ENCODE measurements around the gene MYOM1. TPM values are rescaled to one million over a fixed set of nuclear protein-coding genes. Genes with fewer than 3 reads are reported as not detected.
"Not testable (repeated sequence)": the region's sequence is repeated elsewhere in the genome, so short reads cannot be mapped to it uniquely, and the experiment has no call there.

Gene MYOM1
- total RNA-seq, 1 donor from 2014 or later, result 661 TPM

- Histone ChIP-seq H3K27me3 (ENCODE audit: control insufficient read depth in 3 of 3, insufficient read depth in 3 of 3, low read length in 3 of 3) (no peaks in the 10 kb centered on the region), H3K9ac (ENCODE audit: low read depth in 1 of 3, low read length in 3 of 3) (no peak overlapping the region), H3K36me3 (ENCODE audit: control insufficient read depth in 3 of 3, insufficient read depth in 3 of 3, low read length in 3 of 3) (peaks cover 22 to 38% (median 37%) of the 10 kb centered on the region in 3 donors), H3K9me3 (ENCODE audit: control insufficient read depth in 3 of 3, low read length in 3 of 3) (no peaks in the 10 kb centered on the region), H3K4me1 (ENCODE audit: control insufficient read depth in 3 of 3, insufficient read depth in 3 of 3, low read length in 3 of 3) (peaks cover 0 to 7% (median 4%) of the 10 kb centered on the region in 3 donors), H3K4me3 (ENCODE audit: low read length in 3 of 3) (no peak overlapping the region), H3K27ac (ENCODE audit: low read depth, low read length) (no peak overlapping the region)
Measured at GRCh38 chr18:3067165-3067661, 152.6 kb downstream of the MYOM1 start.

- no peak overlapping the region for H3K27ac ChIP-seq (ENCODE audit: low read depth, low read length)
- no peak overlapping the region for H3K4me3 ChIP-seq (ENCODE audit: low read length in 3 of 3)
- peaks cover 0 to 7% (median 4%) of the 10 kb centered on the region in 3 donors for H3K4me1 ChIP-seq (ENCODE audit: control insufficient read depth in 3 of 3, insufficient read depth in 3 of 3, low read length in 3 of 3)
- no peaks in the 10 kb centered on the region for H3K9me3 ChIP-seq (ENCODE audit: control insufficient read depth in 3 of 3, low read length in 3 of 3)
- peaks cover 18 to 35% (median 34%) of the 10 kb centered on the region in 3 donors for H3K36me3 ChIP-seq (ENCODE audit: control insufficient read depth in 3 of 3, insufficient read depth in 3 of 3, low read length in 3 of 3)
- H3K9ac ChIP-seq (ENCODE audit: low read depth in 1 of 3, low read length in 3 of 3), result no peak overlapping the region
- H3K27me3 ChIP-seq (ENCODE audit: control insufficient read depth in 3 of 3, insufficient read depth in 3 of 3, low read length in 3 of 3), result no peaks in the 10 kb centered on the region
Measured at GRCh38 chr18:3066341-3067110, 153.2 kb downstream of the MYOM1 start.

GRCh38 chr18:3063766-3064165 lies 156.0 kb downstream of the MYOM1 start:
- H3K9me3 ChIP-seq (ENCODE audit: control insufficient read depth in 3 of 3, low read length in 3 of 3); H3K27me3 ChIP-seq (ENCODE audit: control insufficient read depth in 3 of 3, insufficient read depth in 3 of 3, low read length in 3 of 3): not testable (repeated sequence)

GRCh38 chr18:3062798-3063680 lies 156.7 kb downstream of the MYOM1 start:
- peaks cover 12 to 22% (median 21%) of the 10 kb centered on the region in 3 donors for H3K36me3 ChIP-seq (ENCODE audit: control insufficient read depth in 3 of 3, insufficient read depth in 3 of 3, low read length in 3 of 3)
- H3K27me3 ChIP-seq (ENCODE audit: control insufficient read depth in 3 of 3, insufficient read depth in 3 of 3, low read length in 3 of 3), result no peaks in the 10 kb centered on the region
- peak overlapping the region in 1 of 3 donors; percentile 41 for H3K4me3 ChIP-seq (ENCODE audit: low read length in 3 of 3)
- H3K27ac ChIP-seq (ENCODE audit: low read depth, low read length), result no peak overlapping the region
- H3K9ac ChIP-seq (ENCODE audit: low read depth in 1 of 3, low read length in 3 of 3), result peak overlapping the region in 1 of 3 donors; percentile 25
- H3K4me1 ChIP-seq (ENCODE audit: control insufficient read depth in 3 of 3, insufficient read depth in 3 of 3, low read length in 3 of 3), result peaks cover 0 to 7% (median 4%) of the 10 kb centered on the region in 3 donors
- H3K9me3 ChIP-seq (ENCODE audit: control insufficient read depth in 3 of 3, low read length in 3 of 3), result no peaks in the 10 kb centered on the region

More at GRCh38 chr18:3063766-3064165, 156.0 kb downstream of the MYOM1 start:
- peaks cover 12 to 22% (median 21%) of the 10 kb centered on the region in 3 donors for H3K36me3 ChIP-seq (ENCODE audit: control insufficient read depth in 3 of 3, insufficient read depth in 3 of 3, low read length in 3 of 3)
- not testable (repeated sequence) for H3K27ac ChIP-seq (ENCODE audit: low read depth, low read length); H3K4me1 ChIP-seq (ENCODE audit: control insufficient read depth in 3 of 3, insufficient read depth in 3 of 3, low read length in 3 of 3); H3K4me3 ChIP-seq (ENCODE audit: low read length in 3 of 3); H3K9ac ChIP-seq (ENCODE audit: low read depth in 1 of 3, low read length in 3 of 3)

- Histone ChIP-seq H3K36me3 (ENCODE audit: control insufficient read depth in 3 of 3, insufficient read depth in 3 of 3, low read length in 3 of 3) (peaks cover 6 to 10% (median 8%) of the 10 kb centered on the region in 3 donors), H3K27me3 (ENCODE audit: control insufficient read depth in 3 of 3, insufficient read depth in 3 of 3, low read length in 3 of 3) (no peaks in the 10 kb centered on the region), H3K4me3 (ENCODE audit: low read length in 3 of 3) (no peak overlapping the region), H3K27ac (ENCODE audit: low read depth, low read length) (peak overlapping the region; percentile 16), H3K9me3 (ENCODE audit: control insufficient read depth in 3 of 3, low read length in 3 of 3) (no peaks in the 10 kb centered on the region), H3K9ac (ENCODE audit: low read depth in 1 of 3, low read length in 3 of 3) (no peak overlapping the region), H3K4me1 (ENCODE audit: control insufficient read depth in 3 of 3, insufficient read depth in 3 of 3, low read length in 3 of 3) (peaks cover 0 to 7% (median 4%) of the 10 kb centered on the region in 3 donors)
Measured at GRCh38 chr18:3061581-3062312, 158.0 kb downstream of the MYOM1 start.

- Histone ChIP-seq H3K4me1 (ENCODE audit: control insufficient read depth in 3 of 3, insufficient read depth in 3 of 3, low read length in 3 of 3) (peaks cover 0 to 7% (median 4%) of the 10 kb centered on the region in 3 donors), H3K9me3 (ENCODE audit: control insufficient read depth in 3 of 3, low read length in 3 of 3) (no peaks in the 10 kb centered on the region), H3K27ac (ENCODE audit: low read depth, low read length) (peak overlapping the region; percentile 16), H3K27me3 (ENCODE audit: control insufficient read depth in 3 of 3, insufficient read depth in 3 of 3, low read length in 3 of 3) (no peaks in the 10 kb centered on the region), H3K4me3 (ENCODE audit: low read length in 3 of 3) (no peak overlapping the region), H3K36me3 (ENCODE audit: control insufficient read depth in 3 of 3, insufficient read depth in 3 of 3, low read length in 3 of 3) (peaks cover 0 to 4% (median 0%) of the 10 kb centered on the region in 3 donors), H3K9ac (ENCODE audit: low read depth in 1 of 3, low read length in 3 of 3) (no peak overlapping the region)
Measured at GRCh38 chr18:3060667-3061580, 158.8 kb downstream of the MYOM1 start.

GRCh38 chr18:3059272-3059671 lies 160.5 kb downstream of the MYOM1 start:
- H3K4me3 ChIP-seq (ENCODE audit: low read length in 3 of 3), result no peak overlapping the region
- H3K9ac ChIP-seq (ENCODE audit: low read depth in 1 of 3, low read length in 3 of 3), result no peak overlapping the region
- peaks cover 0 to 7% (median 4%) of the 10 kb centered on the region in 3 donors for H3K4me1 ChIP-seq (ENCODE audit: control insufficient read depth in 3 of 3, insufficient read depth in 3 of 3, low read length in 3 of 3)
- no peaks in the 10 kb centered on the region for H3K36me3 ChIP-seq (ENCODE audit: control insufficient read depth in 3 of 3, insufficient read depth in 3 of 3, low read length in 3 of 3)
- no peak overlapping the region for H3K27ac ChIP-seq (ENCODE audit: low read depth, low read length)
- H3K27me3 ChIP-seq (ENCODE audit: control insufficient read depth in 3 of 3, insufficient read depth in 3 of 3, low read length in 3 of 3), result no peaks in the 10 kb centered on the region
- no peaks in the 10 kb centered on the region for H3K9me3 ChIP-seq (ENCODE audit: control insufficient read depth in 3 of 3, low read length in 3 of 3)

- H3K4me1 ChIP-seq (ENCODE audit: control insufficient read depth in 3 of 3, insufficient read depth in 3 of 3, low read length in 3 of 3), result peaks cover 0 to 7% (median 4%) of the 10 kb centered on the region in 3 donors
Measured at GRCh38 chr18:3058328-3059191, 161.2 kb downstream of the MYOM1 start.

More at GRCh38 chr18:3058328-3059191, 161.2 kb downstream of the MYOM1 start:
- H3K9me3 ChIP-seq (ENCODE audit: control insufficient read depth in 3 of 3, low read length in 3 of 3), result no peaks in the 10 kb centered on the region
- no peak overlapping the region for H3K9ac ChIP-seq (ENCODE audit: low read depth in 1 of 3, low read length in 3 of 3)
- H3K4me3 ChIP-seq (ENCODE audit: low read length in 3 of 3), result no peak overlapping the region
- H3K27me3 ChIP-seq (ENCODE audit: control insufficient read depth in 3 of 3, insufficient read depth in 3 of 3, low read length in 3 of 3), result no peaks in the 10 kb centered on the region
- no peak overlapping the region for H3K27ac ChIP-seq (ENCODE audit: low read depth, low read length)
- H3K36me3 ChIP-seq (ENCODE audit: control insufficient read depth in 3 of 3, insufficient read depth in 3 of 3, low read length in 3 of 3), result no peaks in the 10 kb centered on the region
